GM12878 (cell line): ENCODE measurements around the gene VSTM1. TPM values are rescaled to one million over a fixed set of nuclear protein-coding genes. Genes with fewer than 3 reads are reported as not detected.

Experiments used
- ATAC-seq: fragments of 200-7000 bp; cut with Tn5 transposase; 3 replicates; pipeline ENCODE4 v1.9.1; 2020; ENCODE audit warnings: mild to moderate bottlenecking, moderate library complexity
- BruUV-seq: library from RNA; stranded (reverse); fragments of 400-500 nt; replicated peaks from 2 replicates; lab custom pipeline; 2021; lab: Mats Ljungman, UMichigan
- CTCF ChIA-PET: fragments of 300-600 bp; sonication (Branson Sonifier 250); formaldehyde crosslinking; extraction: SDS; loops from one replicate; lab custom pipeline; 2021; ENCODE audit warnings: inconsistent platforms; lab: Yijun Ruan, JAX
- POLR2A ChIA-PET: fragments of 350-600 bp; formaldehyde crosslinking; extraction: SDS; loops from one replicate; lab custom pipeline; 2021; ENCODE audit warnings: inconsistent platforms; lab: Charles Lee
- RAD21 ChIA-PET: fragments of 300-600 bp; sonication (Branson Sonifier 250); formaldehyde crosslinking; loops from one replicate; lab custom pipeline; 2023; ENCODE audit warnings: antibody characterized with exemption; ENCODE audit not compliant: unreplicated experiment; lab: Charles Lee
- SMC1A ChIA-PET: fragments of 300-600 bp; sonication (Branson Sonifier 250); formaldehyde crosslinking; loops from one replicate; lab custom pipeline; 2023; ENCODE audit not compliant: unreplicated experiment, uncharacterized antibody; lab: Charles Lee
- DNase-seq: peaks from one replicate; pipeline ENCODE4 v3.0.0-alpha.2; 2011; ENCODE audit warnings: low read depth, low spot score
- FAIRE-seq: peaks from 3 replicates; lab custom pipeline; 2011; peaks lifted over from hg19 to GRCh38; lab: Jason Lieb, UNC
- H2AFZ ChIP-seq: 2 replicates; pipeline ENCODE4 v1.6.0; 2011; ENCODE audit warnings: low read depth, low read length, control low read depth; ENCODE audit not compliant: control insufficient read depth
- H3K27ac ChIP-seq: 2 replicates; pipeline ENCODE4 v1.5.1; 2011; ENCODE audit warnings: control low read depth; ENCODE audit not compliant: control insufficient read depth, insufficient read depth
- H3K27me3 ChIP-seq, 2 experiments: replicated peaks in 1 of 2; 2 replicates each; pipeline versions ENCODE4 v1.6.0 to v1.6.1; 2011; ENCODE audit warnings: low read length in 1 of 2; ENCODE audit not compliant: control insufficient read depth in 2 of 2, insufficient read depth in 2 of 2
- H3K36me3 ChIP-seq, 2 experiments: 2 replicates each; pipeline ENCODE4 v1.5.1; 2011; ENCODE audit warnings: low read length in 1 of 2; ENCODE audit not compliant: control insufficient read depth in 2 of 2, insufficient read depth in 2 of 2
- H3K4me1 ChIP-seq: 2 replicates; pipeline ENCODE4 v1.6.1; 2011; ENCODE audit warnings: mild to moderate bottlenecking, low read length, moderate library complexity, mixed read lengths; ENCODE audit not compliant: control insufficient read depth, insufficient read depth
- H3K4me2 ChIP-seq: 2 replicates; pipeline ENCODE4 v1.6.0; 2011; ENCODE audit warnings: control low read depth; ENCODE audit not compliant: control insufficient read depth, insufficient read depth
- H3K4me3 ChIP-seq: fragments of 200-600 bp; sonication (generic); 2 replicates; pipeline ENCODE4 v1.5.1; 2016
- H3K79me2 ChIP-seq: 2 replicates; pipeline ENCODE4 v1.6.0; 2011; ENCODE audit warnings: low read length; ENCODE audit not compliant: control insufficient read depth, insufficient read depth
- H3K9ac ChIP-seq: 2 replicates; pipeline ENCODE4 v1.8.0; 2011; ENCODE audit warnings: low read length, control low read depth, mixed read lengths; ENCODE audit not compliant: control insufficient read depth, insufficient read depth
- H3K9me3 ChIP-seq: replicated peaks from 3 replicates; pipeline ENCODE4 v1.5.1; 2011; ENCODE audit warnings: mild to moderate bottlenecking, low read length; ENCODE audit not compliant: control insufficient read depth, insufficient read depth
- H4K20me1 ChIP-seq: 2 replicates; pipeline ENCODE4 v1.6.0; 2011; ENCODE audit not compliant: control insufficient read depth, insufficient read depth
- BACH1 ChIP-seq: fragments of 450-650 bp; IDR thresholded peaks from 2 replicates; pipeline ENCODE4 v1.6.1; 2017; ENCODE audit warnings: mild to moderate bottlenecking, borderline replicate concordance
- ETV6 ChIP-seq, 2 experiments: fragments of 450-650 bp in 1 of 2; IDR thresholded peaks in 1 of 2; conservative IDR thresholded peaks in 1 of 2; 2 replicates each; pipeline ENCODE4 v1.6.1; 2014; ENCODE audit warnings: antibody characterized with exemption in 1 of 2, borderline replicate concordance in 1 of 2, low read depth in 1 of 2, mild to moderate bottlenecking in 1 of 2, moderate library complexity in 1 of 2
- IKZF1 ChIP-seq: fragments of 450-650 bp; conservative IDR thresholded peaks from 2 replicates; pipeline ENCODE4 v1.6.1; 2017; ENCODE audit warnings: antibody characterized with exemption, mild to moderate bottlenecking
- PAX8 ChIP-seq: fragments of 450-650 bp; IDR thresholded peaks from 2 replicates; pipeline ENCODE4 v1.6.1; 2017; ENCODE audit warnings: mild to moderate bottlenecking, moderate library complexity
- RCOR1 ChIP-seq: conservative IDR thresholded peaks from 2 replicates; pipeline ENCODE4 v1.6.1; 2012; ENCODE audit warnings: low read depth, low read length, improper control_type of control experiment
- RUNX3 ChIP-seq: IDR thresholded peaks from 2 replicates; pipeline ENCODE4 v1.6.1; 2012; ENCODE audit warnings: low read length, inconsistent platforms
- TCF7 ChIP-seq: IDR thresholded peaks from 2 replicates; pipeline ENCODE4 v1.6.1; 2014; ENCODE audit warnings: antibody characterized with exemption, borderline replicate concordance
- ZNF207 ChIP-seq: fragments of 450-650 bp; IDR thresholded peaks from 2 replicates; pipeline ENCODE4 v1.6.1; 2014; ENCODE audit warnings: antibody characterized with exemption, mild to moderate bottlenecking, borderline replicate concordance
- WGBS: methylation state at CpG from one replicate; pipeline ENCODE4 v1.1.6; 2016; ENCODE audit warnings: low lambda C conversion rate; ENCODE audit not compliant: insufficient replicate concordance, insufficient coverage; ENCODE audit errors: missing lambda C conversion rate; 5-methylcytosine and 5-hydroxymethylcytosine counted together
- in situ Hi-C: fragments of 300-500 bp; cut with MboI; formaldehyde crosslinking; loops from 9 replicates; pipeline ENCODE4 v1.14.3; 2018; ENCODE audit warnings: mixed read lengths
- intact Hi-C: fragments of 100-400 bp; cut with micrococcal nuclease; formaldehyde crosslinking; loops from one replicate; pipeline ENCODE4 v1.14.2; 2022; ENCODE audit not compliant: unreplicated experiment
- polyA plus RNA-seq, 11 experiments: library from polyadenylated mRNA; depleted of rRNA in 4 of 11; unstranded in 6 of 11; stranded (reverse) in 5 of 11; fragments of >200 nt; fragmentation: Nextera tagmentation in 4 of 11; fragmentation: Illumina TruSeq in 1 of 11; extraction: Ambion mirVana in 4 of 11; extraction: Trizol in 1 of 11; gene quantifications; 1 replicate in 1 of 11; 2 replicates in 10 of 11; pipeline versions ENCODE4 v1.2.1 to v1.2.3, GENCODE V29; 2011 to 2016; ENCODE audit warnings: inconsistent platforms in 2 of 11, missing spikeins in 2 of 11, low read depth in 1 of 11
- total RNA-seq, 4 experiments: library from RNA; depleted of rRNA in 3 of 4; stranded (reverse); fragments of >200 nt in 3 of 4; fragmentation: Illumina TruSeq in 1 of 4; extraction: Trizol in 1 of 4; gene quantifications; 2 replicates each; pipeline versions ENCODE4 v1.2.1 to v1.2.3, GENCODE V29; 2013 to 2021
- TF ChIP-seq, protein P1 (sequence below): fragments of 450-650 bp; IDR thresholded peaks from 2 replicates; pipeline ENCODE4 v1.6.1; 2016; ENCODE audit warnings: mild to moderate bottlenecking
- TF ChIP-seq, protein P2 (sequence below): fragments of 450-650 bp; IDR thresholded peaks from 2 replicates; pipeline ENCODE4 v1.6.1; 2014; ENCODE audit warnings: mild to moderate bottlenecking
- TF ChIP-seq, protein P3 (sequence below): fragments of 450-650 bp; IDR thresholded peaks from 2 replicates; pipeline ENCODE4 v1.6.1; 2017; ENCODE audit warnings: mild to moderate bottlenecking, moderate library complexity
- TF ChIP-seq, protein P4 (sequence below): fragments of 450-650 bp; IDR thresholded peaks from 2 replicates; pipeline ENCODE4 v1.6.1; 2016; ENCODE audit warnings: mild to moderate bottlenecking
- TF ChIP-seq, protein P5 (sequence below): fragments of 450-650 bp; IDR thresholded peaks from 2 replicates; pipeline ENCODE4 v1.6.1; 2017; ENCODE audit warnings: mild to moderate bottlenecking

The VSTM1 gene
- total and polyA plus RNA-seq, 10 of the 15 experiments (the other 5 are each of a cell fraction or from before 2014, with no cell fraction given), result not detected

DNA sequence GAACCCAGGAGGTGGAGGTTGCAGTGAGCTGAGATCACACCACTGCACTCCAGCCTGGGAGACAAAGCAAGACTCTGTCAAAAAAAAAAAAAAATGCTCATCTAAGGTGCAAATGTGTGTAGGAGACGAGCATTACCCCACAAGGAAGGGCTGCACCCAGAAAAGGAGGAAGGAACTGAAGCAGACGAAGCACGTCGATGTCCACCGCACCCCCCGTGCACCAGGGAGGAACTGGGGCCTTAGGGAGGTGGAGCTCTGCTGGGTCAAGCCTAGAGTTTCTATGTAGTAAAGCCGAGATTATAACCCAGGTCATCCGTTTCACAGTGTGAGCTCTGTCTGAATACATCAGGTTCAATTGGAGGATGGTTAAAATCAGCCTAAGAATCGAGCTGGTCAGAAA lies 1.1 kb downstream of the VSTM1 start:
- ATAC-seq (no peak), DNase-seq (no peak), FAIRE-seq (no peak)
- H3K4me2 ChIP-seq, result no peak overlapping the region
- POLR2A ChIA-PET, result no interaction called here
- CTCF ChIA-PET, result no interaction called here
- no TSS peak for BruUV-seq
- H3K36me3 ChIP-seq, result no peaks in the 10 kb centered on the region
- H3K4me3 ChIP-seq, result no peak overlapping the region
- RAD21 ChIA-PET, result no interaction called here
- no peak overlapping the region for H3K9ac ChIP-seq
- H3K27me3 ChIP-seq, result no peaks in the 10 kb centered on the region
- intact Hi-C loops (no loop called here), in situ Hi-C loops (no loop called here)
- no peaks in the 10 kb centered on the region for H3K79me2 ChIP-seq
- SMC1A ChIA-PET, result no interaction called here
- H3K9me3 ChIP-seq, result no peaks in the 10 kb centered on the region; the same call in 2 of the 3 replicates
- no peak overlapping the region for H3K27ac ChIP-seq
- no peaks in the 10 kb centered on the region for H4K20me1 ChIP-seq
- 10% methylated on average over 8 of the region's 9 CpGs for WGBS
- no peak overlapping the region for H2AFZ ChIP-seq
- no peaks in the 10 kb centered on the region for H3K4me1 ChIP-seq
- no peak for TF ChIP-seq IKZF1
- TF ChIP-seq, protein P1, sequence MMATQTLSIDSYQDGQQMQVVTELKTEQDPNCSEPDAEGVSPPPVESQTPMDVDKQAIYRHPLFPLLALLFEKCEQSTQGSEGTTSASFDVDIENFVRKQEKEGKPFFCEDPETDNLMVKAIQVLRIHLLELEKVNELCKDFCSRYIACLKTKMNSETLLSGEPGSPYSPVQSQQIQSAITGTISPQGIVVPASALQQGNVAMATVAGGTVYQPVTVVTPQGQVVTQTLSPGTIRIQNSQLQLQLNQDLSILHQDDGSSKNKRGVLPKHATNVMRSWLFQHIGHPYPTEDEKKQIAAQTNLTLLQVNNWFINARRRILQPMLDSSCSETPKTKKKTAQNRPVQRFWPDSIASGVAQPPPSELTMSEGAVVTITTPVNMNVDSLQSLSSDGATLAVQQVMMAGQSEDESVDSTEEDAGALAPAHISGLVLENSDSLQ, result no peak
- no peak for TF ChIP-seq ETV6 (conservative IDR thresholded peaks at IDR 0.05 in 1 of 2, IDR thresholded peaks at IDR 0.05 in 1 of 2; ENCODE audit: borderline replicate concordance in 1 of 2, low read depth in 1 of 2)
- TF ChIP-seq RCOR1, result no peak
- TF ChIP-seq, protein P2, sequence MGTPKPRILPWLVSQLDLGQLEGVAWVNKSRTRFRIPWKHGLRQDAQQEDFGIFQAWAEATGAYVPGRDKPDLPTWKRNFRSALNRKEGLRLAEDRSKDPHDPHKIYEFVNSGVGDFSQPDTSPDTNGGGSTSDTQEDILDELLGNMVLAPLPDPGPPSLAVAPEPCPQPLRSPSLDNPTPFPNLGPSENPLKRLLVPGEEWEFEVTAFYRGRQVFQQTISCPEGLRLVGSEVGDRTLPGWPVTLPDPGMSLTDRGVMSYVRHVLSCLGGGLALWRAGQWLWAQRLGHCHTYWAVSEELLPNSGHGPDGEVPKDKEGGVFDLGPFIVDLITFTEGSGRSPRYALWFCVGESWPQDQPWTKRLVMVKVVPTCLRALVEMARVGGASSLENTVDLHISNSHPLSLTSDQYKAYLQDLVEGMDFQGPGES, result no peak
- no peak for TF ChIP-seq TCF7
- TF ChIP-seq, protein P3, sequence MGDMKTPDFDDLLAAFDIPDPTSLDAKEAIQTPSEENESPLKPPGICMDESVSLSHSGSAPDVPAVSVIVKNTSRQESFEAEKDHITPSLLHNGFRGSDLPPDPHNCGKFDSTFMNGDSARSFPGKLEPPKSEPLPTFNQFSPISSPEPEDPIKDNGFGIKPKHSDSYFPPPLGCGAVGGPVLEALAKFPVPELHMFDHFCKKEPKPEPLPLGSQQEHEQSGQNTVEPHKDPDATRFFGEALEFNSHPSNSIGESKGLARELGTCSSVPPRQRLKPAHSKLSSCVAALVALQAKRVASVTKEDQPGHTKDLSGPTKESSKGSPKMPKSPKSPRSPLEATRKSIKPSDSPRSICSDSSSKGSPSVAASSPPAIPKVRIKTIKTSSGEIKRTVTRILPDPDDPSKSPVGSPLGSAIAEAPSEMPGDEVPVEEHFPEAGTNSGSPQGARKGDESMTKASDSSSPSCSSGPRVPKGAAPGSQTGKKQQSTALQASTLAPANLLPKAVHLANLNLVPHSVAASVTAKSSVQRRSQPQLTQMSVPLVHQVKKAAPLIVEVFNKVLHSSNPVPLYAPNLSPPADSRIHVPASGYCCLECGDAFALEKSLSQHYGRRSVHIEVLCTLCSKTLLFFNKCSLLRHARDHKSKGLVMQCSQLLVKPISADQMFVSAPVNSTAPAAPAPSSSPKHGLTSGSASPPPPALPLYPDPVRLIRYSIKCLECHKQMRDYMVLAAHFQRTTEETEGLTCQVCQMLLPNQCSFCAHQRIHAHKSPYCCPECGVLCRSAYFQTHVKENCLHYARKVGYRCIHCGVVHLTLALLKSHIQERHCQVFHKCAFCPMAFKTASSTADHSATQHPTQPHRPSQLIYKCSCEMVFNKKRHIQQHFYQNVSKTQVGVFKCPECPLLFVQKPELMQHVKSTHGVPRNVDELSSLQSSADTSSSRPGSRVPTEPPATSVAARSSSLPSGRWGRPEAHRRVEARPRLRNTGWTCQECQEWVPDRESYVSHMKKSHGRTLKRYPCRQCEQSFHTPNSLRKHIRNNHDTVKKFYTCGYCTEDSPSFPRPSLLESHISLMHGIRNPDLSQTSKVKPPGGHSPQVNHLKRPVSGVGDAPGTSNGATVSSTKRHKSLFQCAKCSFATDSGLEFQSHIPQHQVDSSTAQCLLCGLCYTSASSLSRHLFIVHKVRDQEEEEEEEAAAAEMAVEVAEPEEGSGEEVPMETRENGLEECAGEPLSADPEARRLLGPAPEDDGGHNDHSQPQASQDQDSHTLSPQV, result no peak
- TF ChIP-seq, protein P4, sequence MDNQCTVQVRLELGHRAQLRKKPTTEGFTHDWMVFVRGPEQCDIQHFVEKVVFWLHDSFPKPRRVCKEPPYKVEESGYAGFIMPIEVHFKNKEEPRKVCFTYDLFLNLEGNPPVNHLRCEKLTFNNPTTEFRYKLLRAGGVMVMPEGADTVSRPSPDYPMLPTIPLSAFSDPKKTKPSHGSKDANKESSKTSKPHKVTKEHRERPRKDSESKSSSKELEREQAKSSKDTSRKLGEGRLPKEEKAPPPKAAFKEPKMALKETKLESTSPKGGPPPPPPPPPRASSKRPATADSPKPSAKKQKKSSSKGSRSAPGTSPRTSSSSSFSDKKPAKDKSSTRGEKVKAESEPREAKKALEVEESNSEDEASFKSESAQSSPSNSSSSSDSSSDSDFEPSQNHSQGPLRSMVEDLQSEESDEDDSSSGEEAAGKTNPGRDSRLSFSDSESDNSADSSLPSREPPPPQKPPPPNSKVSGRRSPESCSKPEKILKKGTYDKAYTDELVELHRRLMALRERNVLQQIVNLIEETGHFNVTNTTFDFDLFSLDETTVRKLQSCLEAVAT, result no peak
- TF ChIP-seq PAX8, result no peak
- no peak for TF ChIP-seq ZNF207
- TF ChIP-seq, protein P5, sequence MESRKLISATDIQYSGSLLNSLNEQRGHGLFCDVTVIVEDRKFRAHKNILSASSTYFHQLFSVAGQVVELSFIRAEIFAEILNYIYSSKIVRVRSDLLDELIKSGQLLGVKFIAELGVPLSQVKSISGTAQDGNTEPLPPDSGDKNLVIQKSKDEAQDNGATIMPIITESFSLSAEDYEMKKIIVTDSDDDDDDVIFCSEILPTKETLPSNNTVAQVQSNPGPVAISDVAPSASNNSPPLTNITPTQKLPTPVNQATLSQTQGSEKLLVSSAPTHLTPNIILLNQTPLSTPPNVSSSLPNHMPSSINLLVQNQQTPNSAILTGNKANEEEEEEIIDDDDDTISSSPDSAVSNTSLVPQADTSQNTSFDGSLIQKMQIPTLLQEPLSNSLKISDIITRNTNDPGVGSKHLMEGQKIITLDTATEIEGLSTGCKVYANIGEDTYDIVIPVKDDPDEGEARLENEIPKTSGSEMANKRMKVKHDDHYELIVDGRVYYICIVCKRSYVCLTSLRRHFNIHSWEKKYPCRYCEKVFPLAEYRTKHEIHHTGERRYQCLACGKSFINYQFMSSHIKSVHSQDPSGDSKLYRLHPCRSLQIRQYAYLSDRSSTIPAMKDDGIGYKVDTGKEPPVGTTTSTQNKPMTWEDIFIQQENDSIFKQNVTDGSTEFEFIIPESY, result no peak
- TF ChIP-seq BACH1, result no peak
- TF ChIP-seq RUNX3, result no peak
